Omental fat pad (tissue), 4 donors: ENCODE measurements around the gene GUCY1A2. TPM values are rescaled to one million over a fixed set of nuclear protein-coding genes. Genes with fewer than 3 reads are reported as not detected.

Source experiments
- ATAC-seq: fragments of 150-250 bp; one replicate; pipeline ENCODE4 v1.9.1; 2016; ENCODE audit warnings: mild to moderate bottlenecking, moderate library complexity; ENCODE audit not compliant: low FRiP score
- DNase-seq: peaks from one replicate; pipeline ENCODE4 v3.0.0-alpha.2; 2019; ENCODE audit warnings: low spot score
- CTCF ChIP-seq, 3 donors: fragments of 450-650 bp; IDR thresholded peaks; one replicate each; pipeline ENCODE4 v1.5.1; 2016 to 2017; ENCODE audit warnings: antibody characterized with exemption in 3 of 3, mild to moderate bottlenecking in 3 of 3, moderate library complexity in 2 of 3
- total RNA-seq, 4 donors: library from RNA; depleted of rRNA; stranded (reverse); fragments of >200 nt; gene quantifications; one replicate each; pipeline ENCODE4 v1.1.0, GENCODE V29; 2016

The GUCY1A2 gene
- total RNA-seq, 4 donors from 2014 or later = 2.8 to 26.6 (median 5.1) TPM

- TF ChIP-seq CTCF (IDR thresholded peaks at IDR 0.05) = no peak
- DNase-seq = no peak
- ATAC-seq = no peak
Measured at GRCh38 chr11:106668147-106668546, 350.1 kb downstream of the GUCY1A2 start.

- ATAC-seq = no peak
- DNase-seq = no peak
- no peak for TF ChIP-seq CTCF (IDR thresholded peaks at IDR 0.05)
Measured at GRCh38 chr11:106656646-106657045, 361.6 kb downstream of the GUCY1A2 start.

- DNase-seq (no peak), ATAC-seq (no peak)
- TF ChIP-seq CTCF (IDR thresholded peaks at IDR 0.05) = no peak
Measured at GRCh38 chr11:106644824-106645223, 373.5 kb downstream of the GUCY1A2 start.

- ATAC-seq (no peak), DNase-seq (no peak)
- no peak for TF ChIP-seq CTCF (IDR thresholded peaks at IDR 0.05)
Measured at GRCh38 chr11:106642331-106642730, 375.9 kb downstream of the GUCY1A2 start.

GRCh38 chr11:106632283-106632682, 386.0 kb downstream of the GUCY1A2 start:
- TF ChIP-seq CTCF (IDR thresholded peaks at IDR 0.05) = no peak
- no peak for ATAC-seq

GRCh38 chr11:106627694-106628093, 390.6 kb downstream of the GUCY1A2 start:
- no peak for TF ChIP-seq CTCF (IDR thresholded peaks at IDR 0.05)
- no peak for ATAC-seq
- DNase-seq = no peak

More at GRCh38 chr11:106632283-106632682, 386.0 kb downstream of the GUCY1A2 start:
- no peak for DNase-seq

GRCh38 chr11:106625566-106625965, 392.7 kb downstream of the GUCY1A2 start:
- DNase-seq (no peak), ATAC-seq (no peak)
- no peak for TF ChIP-seq CTCF (IDR thresholded peaks at IDR 0.05)
